HG03457 (cell line): Measurements from ENCODE around the gene EFHB.
"Not testable (repeated sequence)": the region's sequence is repeated elsewhere in the genome, so short reads cannot be mapped to it uniquely, and the experiment has no call there.

ENCODE experiments used
- ATAC-seq: cut with Tn5 transposase; IDR thresholded peaks from one replicate; pipeline ENCODE4 v1.9.1; 2021; ENCODE audit warnings: moderate number of reproducible peaks; ENCODE audit not compliant: unreplicated experiment

The EFHB gene, protein sequence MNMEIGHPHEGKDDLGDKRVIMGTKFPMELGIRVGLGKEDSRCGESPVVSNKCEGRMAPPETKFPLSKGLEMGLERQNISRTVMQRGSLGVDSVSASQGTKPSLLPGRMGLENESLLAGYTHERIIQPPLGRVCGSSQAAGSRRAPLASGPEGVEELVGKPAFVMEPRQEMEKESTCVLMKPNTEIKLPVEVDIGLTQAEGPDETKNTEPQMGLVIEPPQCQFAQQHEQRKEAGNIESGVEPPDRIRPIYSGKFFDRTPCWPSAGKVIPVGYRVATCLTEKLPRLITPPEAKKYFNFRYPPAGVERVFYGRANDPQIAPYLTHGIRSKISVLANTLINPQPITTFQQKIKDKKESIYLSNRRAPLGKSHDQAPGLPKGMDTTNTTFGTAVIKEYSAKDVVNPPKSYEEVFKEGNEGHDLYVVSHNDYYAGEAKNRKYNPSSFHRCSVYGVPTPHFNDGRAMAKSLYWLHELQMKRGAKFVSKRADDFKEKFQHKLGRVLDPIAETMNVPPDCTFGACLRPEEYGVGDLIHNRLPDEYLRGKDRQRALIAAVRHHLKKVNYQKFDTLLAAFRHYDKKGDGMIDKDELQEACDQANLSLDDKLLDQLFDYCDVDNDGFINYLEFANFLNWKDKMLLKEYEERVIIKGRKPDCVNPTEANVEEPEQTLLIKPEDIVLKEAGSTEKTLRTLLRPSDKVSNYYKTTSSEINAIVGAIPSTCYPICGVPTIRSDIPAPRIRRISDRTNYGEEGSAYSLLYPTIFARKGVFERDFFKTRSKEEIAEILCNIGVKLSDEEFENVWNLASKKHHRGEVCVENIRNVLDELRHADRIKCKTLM

GRCh38 chr3:19934098-19934566 is at the start of gene EFHB:
EFHB (minus strand) TSS chr3:19934217; CDS start chr3:19934018, 199 bp downstream.
- no peak for ATAC-seq

GRCh38 chr3:19972054-19972453 is 38.0 kb upstream of the EFHB start:
- no peak for ATAC-seq

- no peak for ATAC-seq
Observed at GRCh38 chr3:19970327-19970726, 36.3 kb upstream of the EFHB start.

DNA sequence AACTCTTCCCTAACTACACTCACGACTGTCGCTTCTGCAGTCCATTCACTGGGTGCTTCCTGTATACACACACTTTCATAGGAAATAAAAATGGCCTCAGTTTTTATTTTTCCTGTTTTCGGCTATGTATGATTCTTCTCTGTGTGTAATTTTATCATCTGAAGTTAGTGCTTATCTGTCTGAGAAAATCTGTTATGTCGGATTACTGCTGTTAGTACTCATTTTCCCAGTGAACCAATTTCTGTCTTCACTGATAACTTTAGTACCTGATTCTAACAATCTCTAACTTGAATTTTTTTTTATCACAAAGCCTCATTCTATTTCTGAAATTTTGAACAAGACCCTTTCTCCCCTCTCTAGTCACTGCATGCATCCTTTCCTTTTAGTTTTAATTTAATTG is 33.8 kb upstream of the EFHB start:
- ATAC-seq: no peak

- ATAC-seq: no peak
Observed at GRCh38 chr3:19967208-19967607, 33.2 kb upstream of the EFHB start.

DNA sequence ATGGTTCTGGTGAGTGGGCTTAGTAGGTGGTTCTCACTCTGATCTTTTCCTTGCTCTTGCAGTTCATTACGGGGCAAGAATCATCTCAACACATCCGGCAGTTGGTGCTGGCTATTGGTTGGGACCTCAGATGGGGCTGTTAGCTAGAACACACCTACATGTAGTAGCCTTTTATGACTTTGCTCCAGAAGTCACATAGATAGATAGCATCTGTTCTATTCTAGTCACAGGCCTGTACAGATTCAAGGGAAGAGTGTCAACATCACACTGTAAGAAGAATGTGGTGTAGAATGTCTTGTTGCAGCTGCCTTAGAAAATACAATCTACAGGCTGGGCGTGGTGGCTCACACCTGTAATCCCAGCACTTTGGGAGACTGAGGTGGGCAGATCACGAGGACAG is 27.9 kb upstream of the EFHB start:
- no peak for ATAC-seq

DNA sequence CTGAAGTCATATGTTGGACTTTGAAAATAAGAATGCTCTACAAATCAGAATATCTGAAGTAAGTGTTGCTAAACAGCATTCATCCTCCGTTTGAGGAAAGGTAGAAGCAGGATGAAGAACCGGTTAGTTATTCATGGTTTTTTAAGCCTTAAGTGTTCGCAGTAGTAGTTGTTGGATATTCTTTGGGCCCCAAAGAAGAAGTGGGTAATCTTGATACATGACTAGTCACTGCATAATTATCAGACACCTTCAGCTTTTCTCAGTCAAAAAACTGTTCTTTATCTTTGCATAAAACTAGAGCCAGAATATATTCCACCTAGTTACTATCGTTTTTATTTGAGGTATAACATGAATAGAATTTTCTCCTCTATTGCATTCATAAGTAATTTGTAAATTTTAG is 26.7 kb upstream of the EFHB start:
- no peak for ATAC-seq

GRCh38 chr3:19959505-19959904 is 25.5 kb upstream of the EFHB start:
- no peak for ATAC-seq

GRCh38 chr3:19957354-19957753 is 23.3 kb upstream of the EFHB start:
- ATAC-seq: not testable (repeated sequence)

DNA sequence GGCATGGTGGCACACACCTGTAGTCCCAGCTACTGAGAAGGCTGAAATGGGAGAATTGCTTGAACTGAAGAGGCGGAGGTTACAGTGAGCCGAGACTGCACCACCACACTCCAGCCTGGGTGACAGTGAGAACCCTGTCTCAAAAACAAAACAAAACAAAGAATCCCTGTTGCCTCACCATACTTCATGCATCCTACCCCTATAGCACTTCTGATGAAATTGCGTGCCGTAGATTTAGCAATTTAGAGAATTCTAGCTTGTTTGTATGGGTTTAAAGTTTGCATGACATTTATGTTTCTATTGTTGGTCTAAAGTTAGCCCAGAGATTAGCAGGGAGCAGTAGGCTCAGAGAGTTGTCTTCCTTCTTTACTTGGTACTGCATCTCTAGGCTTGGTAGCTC is 20.7 kb upstream of the EFHB start:
- no peak for ATAC-seq

DNA sequence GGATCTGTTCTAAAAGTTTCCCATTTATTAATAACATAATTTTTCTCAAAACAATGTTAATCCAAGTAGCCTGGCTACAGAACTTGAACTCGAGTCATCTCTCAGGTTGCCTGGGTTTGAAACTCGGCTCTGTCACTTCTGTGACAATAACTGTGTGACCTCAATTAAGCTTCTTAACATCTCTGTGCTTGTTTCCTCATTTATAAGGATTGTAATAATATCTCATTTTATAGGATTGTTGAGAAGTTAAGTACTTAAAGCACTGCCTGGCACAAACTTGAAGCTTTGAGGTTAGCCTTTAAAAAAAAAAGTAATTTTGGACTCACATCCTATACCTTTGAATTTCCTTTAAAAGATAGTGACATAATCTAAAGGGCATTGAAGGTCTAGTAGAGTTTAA is 16.3 kb upstream of the EFHB start:
- ATAC-seq: no peak

GRCh38 chr3:19948226-19948591 is 14.2 kb upstream of the EFHB start:
- ATAC-seq: no peak

- ATAC-seq: no peak
Observed at GRCh38 chr3:19947549-19948225, 13.7 kb upstream of the EFHB start.

- peak; percentile 98 for ATAC-seq
Observed at GRCh38 chr3:19946832-19947548, 13.0 kb upstream of the EFHB start, which contains the start of gene RAB5A. RAB5A (plus strand) TSS chr3:19947097; CDS start chr3:19950899, 3,802 bp downstream.

DNA sequence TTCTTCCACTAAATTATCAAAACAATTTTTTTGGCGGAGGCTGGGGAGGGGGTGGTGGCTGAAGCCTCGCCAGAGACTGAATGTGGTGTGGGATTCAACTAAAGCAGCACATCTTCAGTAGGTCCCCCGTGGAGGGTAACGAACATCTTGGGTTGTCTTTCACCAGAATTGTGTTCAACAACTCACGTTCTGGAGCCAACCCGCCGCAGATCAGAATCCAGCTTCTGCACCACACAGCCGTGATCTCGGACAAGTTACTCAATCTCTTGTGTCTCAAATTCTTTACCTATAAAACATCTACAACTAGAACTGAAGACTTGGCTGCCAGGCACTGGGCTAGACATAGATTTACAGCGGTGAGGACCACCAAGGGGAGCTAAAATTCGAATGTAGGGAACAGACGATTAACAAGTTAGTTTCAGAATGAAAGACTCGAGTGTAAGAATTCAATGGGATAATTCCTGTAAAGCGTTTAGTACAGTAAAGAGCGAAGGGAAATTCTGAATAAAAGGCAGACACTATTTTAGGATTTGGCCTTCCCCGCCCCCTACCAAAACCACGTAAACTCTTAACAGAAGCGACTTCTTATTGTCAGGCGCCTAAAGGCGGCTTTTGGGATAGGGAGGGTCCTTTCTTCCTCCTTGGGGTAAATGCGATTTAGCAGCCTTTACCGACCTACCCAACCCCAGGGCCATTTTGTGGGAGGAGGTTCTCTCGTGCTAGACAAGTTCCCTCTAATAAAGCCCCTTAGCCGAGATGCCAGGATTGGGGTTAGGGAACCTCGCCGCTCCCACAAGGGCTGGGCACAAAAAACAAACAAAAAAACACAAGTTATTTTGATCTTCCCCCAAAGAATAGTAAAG is 12.2 kb upstream of the EFHB start:
- peak; percentile 0 for ATAC-seq

- ATAC-seq: no peak
Observed at GRCh38 chr3:19945534-19945933, 11.5 kb upstream of the EFHB start.

- ATAC-seq: no peak
Observed at GRCh38 chr3:19940643-19941042, 6.6 kb upstream of the EFHB start.

GRCh38 chr3:19938295-19938627 is 4.2 kb upstream of the EFHB start:
- ATAC-seq: no peak

GRCh38 chr3:19937459-19938294 is 3.7 kb upstream of the EFHB start:
- no peak for ATAC-seq
